HCT116 (cell line): ENCODE measurements around the gene TEDC1. TPM values are rescaled to one million over a fixed set of nuclear protein-coding genes. Genes with fewer than 3 reads are reported as not detected.

ENCODE experiments used
- ATAC-seq: fragments of 200-7000 bp; cut with Tn5 transposase; 2 replicates; pipeline ENCODE4 v1.9.1; 2020; ENCODE audit warnings: mild to moderate bottlenecking, moderate library complexity
- Bru-seq: library from RNA; stranded (reverse); fragments of 400-500 nt; gene quantifications from one replicate; lab custom pipeline; 2021; lab: Mats Ljungman, UMichigan
- BruChase-seq, 2 experiments: library from RNA; stranded (reverse); fragments of 400-500 nt; gene quantifications; one replicate each; lab custom pipeline; 2021; lab: Mats Ljungman, UMichigan
- BruUV-seq: library from RNA; stranded (reverse); fragments of 400-500 nt; replicated peaks from 2 replicates; lab custom pipeline; 2021; lab: Mats Ljungman, UMichigan
- CTCF ChIA-PET: fragments of 300-600 bp; sonication (Branson Sonifier 250); formaldehyde crosslinking; loops from one replicate; lab custom pipeline; 2021; ENCODE audit warnings: antibody characterized with exemption; lab: Charles Lee
- POLR2A ChIA-PET: fragments of 300-600, 350-600 bp; sonication (Branson Sonifier 250); formaldehyde crosslinking; loops from one replicate; lab custom pipeline; 2021; ENCODE audit warnings: antibody characterized with exemption; lab: Charles Lee
- RAD21 ChIA-PET, 2 experiments: fragments of 300-600 bp; sonication (Branson Sonifier 250); formaldehyde crosslinking; loops; one replicate each; lab custom pipeline; 2023; ENCODE audit warnings: low total read pairs in 2 of 2; ENCODE audit not compliant: uncharacterized antibody in 2 of 2, unreplicated experiment in 2 of 2, low non-redundant PET in 1 of 2; lab: Charles Lee
- DNase-seq: peaks from one replicate; pipeline ENCODE4 v3.0.0-alpha.2; 2010; ENCODE audit warnings: low read depth, low spot score
- H2AFZ ChIP-seq: fragments of 200-600 bp; shearing (Covaris generic), sonication (generic); 2 replicates; pipeline ENCODE4 v1.6.1; 2017; ENCODE audit warnings: low read depth, mixed run types, mixed read lengths, antibody characterized with exemption, low read length; ENCODE audit not compliant: poor library complexity, severe bottlenecking
- H3K27ac ChIP-seq: 2 replicates; pipeline ENCODE4 v1.5.1; 2012; ENCODE audit warnings: low read depth, low read length
- H3K27me3 ChIP-seq: fragments of 200-600 bp; sonication (generic); 2 replicates; pipeline ENCODE4 v1.6.1; 2016; ENCODE audit warnings: mixed run types, low read length, mixed read lengths; ENCODE audit not compliant: insufficient read depth
- H3K36me3 ChIP-seq, 2 experiments: fragments of 200-500 bp in 1 of 2; fragments of 200-600 bp in 1 of 2; sonication (Bioruptor generic) in 1 of 2; sonication (generic) in 1 of 2; 2 replicates each; pipeline versions ENCODE4 v1.5.1 to v1.6.1; 2014 to 2016; ENCODE audit warnings: low read length in 2 of 2, inconsistent platforms in 1 of 2, mixed read lengths in 1 of 2, mixed run types in 1 of 2; ENCODE audit not compliant: insufficient read depth in 2 of 2, control insufficient read depth in 1 of 2
- H3K4me1 ChIP-seq, 2 experiments: fragments of 200-600 bp in 1 of 2; sonication (generic) in 1 of 2; 2 replicates each; pipeline versions ENCODE4 v1.5.1 to v1.6.1; 2012 to 2017; ENCODE audit warnings: low read length in 2 of 2, inconsistent platforms in 1 of 2, mild to moderate bottlenecking in 1 of 2, mixed read lengths in 1 of 2, mixed run types in 1 of 2, moderate library complexity in 1 of 2; ENCODE audit not compliant: insufficient read depth in 2 of 2, control insufficient read depth in 1 of 2
- H3K4me2 ChIP-seq: fragments of 200-600 bp; sonication (generic); 2 replicates; pipeline ENCODE4 v1.6.1; 2017; ENCODE audit warnings: mixed run types, low read length, mixed read lengths
- H3K4me3 ChIP-seq, 2 experiments: fragments of 200-600 bp in 1 of 2; sonication (generic) in 1 of 2; replicated peaks in 1 of 2; 2 replicates each; pipeline ENCODE4 v1.5.1; 2011 to 2016; ENCODE audit warnings: low read length in 2 of 2, control low read depth in 1 of 2, low read depth in 1 of 2, mild to moderate bottlenecking in 1 of 2, mixed read lengths in 1 of 2, mixed run types in 1 of 2
- H3K79me2 ChIP-seq: fragments of 200-600 bp; sonication (generic); 2 replicates; pipeline ENCODE4 v1.6.1; 2017; ENCODE audit warnings: mild to moderate bottlenecking, mixed run types, low read length, moderate library complexity, mixed read lengths; ENCODE audit not compliant: insufficient read depth
- H3K9ac ChIP-seq: fragments of 200-600 bp; sonication (generic); 2 replicates; pipeline ENCODE4 v1.6.1; 2016; ENCODE audit warnings: low read length, mixed read lengths
- H3K9me2 ChIP-seq: fragments of 200-600 bp; sonication (generic), shearing (Covaris generic); 2 replicates; pipeline ENCODE4 v1.6.1; 2017; ENCODE audit warnings: mixed run types, mild to moderate bottlenecking, moderate library complexity; ENCODE audit not compliant: insufficient read depth
- H3K9me3 ChIP-seq, 2 experiments: fragments of 200-500 bp in 1 of 2; fragments of 200-600 bp in 1 of 2; sonication (Bioruptor generic) in 1 of 2; sonication (generic) in 1 of 2; 2 replicates each; pipeline ENCODE4 v1.6.1; 2014 to 2017; ENCODE audit warnings: low read length in 2 of 2, mixed read lengths in 2 of 2, inconsistent platforms in 1 of 2, low read depth in 1 of 2, mild to moderate bottlenecking in 1 of 2, mixed run types in 1 of 2, moderate library complexity in 1 of 2; ENCODE audit not compliant: control insufficient read depth in 1 of 2, insufficient read depth in 1 of 2
- H4K20me1 ChIP-seq: fragments of 200-600 bp; sonication (generic), shearing (Covaris generic); 2 replicates; pipeline ENCODE4 v1.6.1; 2017; ENCODE audit warnings: mixed run types, mild to moderate bottlenecking, moderate library complexity; ENCODE audit not compliant: insufficient read depth
- CTCF ChIP-seq, 3 experiments: fragments of 200-600 bp in 1 of 3; sonication (generic) in 1 of 3; IDR thresholded peaks in 2 of 3; conservative IDR thresholded peaks in 1 of 3; 2 replicates each; pipeline ENCODE4 v1.5.1; 2012 to 2017; ENCODE audit warnings: low read depth in 2 of 3, low read length in 2 of 3, antibody characterized with exemption in 1 of 3, borderline replicate concordance in 1 of 3, control low read depth in 1 of 3, mild to moderate bottlenecking in 1 of 3, mixed read lengths in 1 of 3, mixed run types in 1 of 3, moderate library complexity in 1 of 3; ENCODE audit not compliant: insufficient read depth in 1 of 3
- ELF1 ChIP-seq: IDR thresholded peaks from 2 replicates; pipeline ENCODE4 v1.6.1; 2012; ENCODE audit warnings: low read depth, borderline replicate concordance
- JUND ChIP-seq: IDR thresholded peaks from 2 replicates; pipeline ENCODE4 v1.6.1; 2012
- POLR2A ChIP-seq: IDR thresholded peaks from 2 replicates; pipeline ENCODE4 v1.7.0; 2011; ENCODE audit warnings: borderline replicate concordance; ENCODE audit not compliant: insufficient read depth, insufficient read length; ENCODE audit errors: extremely low read depth
- POLR2AphosphoS5 ChIP-seq: IDR thresholded peaks from 2 replicates; pipeline ENCODE4 v1.6.1; 2011; ENCODE audit warnings: mild to moderate bottlenecking, low read depth, low read length, moderate library complexity
- RAD21 ChIP-seq: IDR thresholded peaks from 2 replicates; pipeline ENCODE4 v1.6.1; 2012; ENCODE audit warnings: low read depth, mild to moderate bottlenecking
- SIN3A ChIP-seq: IDR thresholded peaks from 2 replicates; pipeline ENCODE4 v1.6.1; 2012; ENCODE audit warnings: low read depth
- SP1 ChIP-seq: IDR thresholded peaks from 2 replicates; pipeline ENCODE4 v1.6.1; 2012; ENCODE audit warnings: low read depth
- TCF7L2 ChIP-seq: IDR thresholded peaks from 2 replicates; pipeline ENCODE4 v1.7.0; 2011; ENCODE audit warnings: borderline replicate concordance, inconsistent platforms; ENCODE audit not compliant: insufficient read depth, insufficient read length; ENCODE audit errors: extremely low read depth
- YY1 ChIP-seq: IDR thresholded peaks from 2 replicates; pipeline ENCODE4 v1.6.1; 2011; ENCODE audit warnings: low read length, low read depth, moderate library complexity, mild to moderate bottlenecking; ENCODE audit not compliant: insufficient replicate concordance; ENCODE audit errors: extremely low read depth
- ZFX ChIP-seq: fragments of 450-650 bp; IDR thresholded peaks from 2 replicates; pipeline ENCODE4 v1.6.1; 2017
- intact Hi-C: fragments of 100-400 bp; cut with micrococcal nuclease; formaldehyde crosslinking; loops from 2 replicates; pipeline ENCODE4 v1.10.0; 2022
- long read RNA-seq: library from polyadenylated mRNA; unstranded; transcript quantifications from one replicate; pipeline ENCODE4 v2.0.0, GENCODE V29; 2021; ENCODE audit not compliant: unreplicated experiment
- polyA plus RNA-seq: library from polyadenylated mRNA; unstranded; fragments of >200 nt; gene quantifications from 2 replicates; pipeline ENCODE4 v1.2.1, GENCODE V29; 2012; ENCODE audit warnings: missing spikeins
- total RNA-seq: library from RNA; stranded (reverse); gene quantifications from one replicate; pipeline ENCODE4 v1.2.1, GENCODE V29; 2021; ENCODE audit not compliant: unreplicated experiment

The TEDC1 gene
- total RNA-seq: 40.4 TPM
- 30.8 and 33.5 TPM in 2 replicates for polyA plus RNA-seq
- Bru-seq, nascent RNA: percentile 54 among the genes with signal in this experiment
- BruChase-seq, experiment 1, labeled RNA remaining after a 6-hour chase: percentile 51 among the genes with signal in this experiment
- percentile 58 among the genes with signal in this experiment for BruChase-seq, experiment 2, labeled RNA remaining after a 2-hour chase
- long read RNA-seq, full-length matches to known transcripts: 65 of 109 reads
- long read RNA-seq, partial matches to known transcripts: 11 of 109 reads
- long read RNA-seq, other reads (novel, unspliced or antisense): 33 of 109 reads

- H3K27me3 ChIP-seq: no peaks in the 10 kb centered on the region
- peak within 1 kb of the TSS; percentile 97 for H3K9ac ChIP-seq
- BruUV-seq: no TSS peak
- ATAC-seq: peak; percentile 78
- H3K4me1 ChIP-seq: peaks cover 20 to 49% of the 10 kb centered on the region in 2 experiments
- H3K4me3 ChIP-seq: peak within 1 kb of the TSS; percentile 74 to 87
- H3K9me3 ChIP-seq: no peaks in the 10 kb centered on the region
- TF ChIP-seq TCF7L2: peak; percentile 5
- TF ChIP-seq SIN3A: no peak
- no peak for TF ChIP-seq YY1
- peak; percentile 68 for TF ChIP-seq POLR2AphosphoS5
- peak in 2 of 3 experiments; percentile 50 to 71; a peak in 4 of 6 replicates for TF ChIP-seq CTCF (IDR thresholded peaks at IDR 0.05 in 2 of 3, conservative IDR thresholded peaks at IDR 0.05 in 1 of 3; ENCODE audit: borderline replicate concordance in 1 of 3, insufficient read depth in 1 of 3, low read depth in 2 of 3, low read length in 2 of 3)
- TF ChIP-seq SP1: no peak
- peak; percentile 70 for TF ChIP-seq POLR2A
- no peak for TF ChIP-seq ZFX
- TF ChIP-seq JUND: no peak
- no peak for TF ChIP-seq RAD21
- TF ChIP-seq ELF1: no peak
- peaks cover 18% of the 10 kb centered on the region for H3K79me2 ChIP-seq
- peak within 1 kb of the TSS; percentile 99 for H3K4me2 ChIP-seq
- CTCF ChIA-PET: interaction anchor here (0.7 to 2.5 kb wide), 8 partner anchors 9 to 118 kb away, joined by 3 to 77 read pairs (median 9); no protein-coding TSS in a partner anchor
- H4K20me1 ChIP-seq: no peaks in the 10 kb centered on the region; the same call in 1 of the 2 replicates
- 0 out of 4 replicates have a peak, but pooled peaks cover 0 to 3% of the 10 kb centered on the region in 2 experiments for H3K36me3 ChIP-seq
- H3K27ac ChIP-seq: peak within 1 kb of the TSS; percentile 100
- H2AFZ ChIP-seq: no peak within 1 kb of the TSS
- H3K9me2 ChIP-seq: no peaks in the 10 kb centered on the region
- POLR2A ChIA-PET: interaction anchor here (1.3 to 3.1 kb wide), 3 partner anchors 9 to 120 kb away, joined by 3 to 29 read pairs (median 10); no protein-coding TSS in a partner anchor
- intact Hi-C loops: loop anchor here (5.0 kb wide), 1 partner anchor 37 kb away; the partner anchor contains the start of gene TMEM121
- DNase-seq: peak; percentile 100
- RAD21 ChIA-PET: interaction anchor here in 1 of 2 experiments (1.4 to 1.9 kb wide), 3 partner anchors 10 to 120 kb away, joined by 5 to 16 read pairs (median 8); no protein-coding TSS in a partner anchor
Observed at GRCh38 chr14:105490572-105491365, at the start of gene TEDC1. Gene TEDC1 (plus strand): TSS chr14:105491246. CDS start chr14:105491376, 130 bp downstream.
